RPMI8226 (cell line): ENCODE measurements around the gene PGRMC1.
"Not testable (repeated sequence)": the region's sequence is repeated elsewhere in the genome, so short reads cannot be mapped to it uniquely, and the experiment has no call there.

ENCODE experiments used
- DNase-seq: peaks from one replicate; pipeline ENCODE4 v3.0.0-alpha.2; 2015

The PGRMC1 gene

GRCh38 chrX:119235872-119236622 lies at the start of gene PGRMC1:
TSS of gene PGRMC1 (plus strand) at chrX:119236285. CDS start at chrX:119236364, 79 bp downstream.
- peak; percentile 84 for DNase-seq

DNA sequence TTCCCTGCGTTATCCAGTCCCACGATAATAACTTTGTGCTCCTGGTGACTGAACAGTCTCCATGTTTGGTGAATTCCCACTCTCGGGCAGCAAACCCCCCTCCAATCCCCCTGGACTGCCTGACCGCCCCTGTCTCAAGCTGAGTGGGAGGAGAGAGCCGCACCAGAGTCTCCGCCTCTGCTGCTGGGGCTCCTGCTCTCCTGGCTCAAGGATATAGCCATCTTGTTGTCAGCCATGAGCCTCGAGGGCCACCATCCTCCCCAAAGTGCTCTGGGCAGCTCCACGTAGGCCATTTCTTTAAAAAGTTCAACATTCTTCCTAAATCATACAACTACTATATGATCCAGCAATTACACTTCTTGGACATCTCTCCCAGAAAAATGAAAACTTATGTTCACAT lies 49.3 kb upstream of the PGRMC1 start:
- no peak for DNase-seq

DNA sequence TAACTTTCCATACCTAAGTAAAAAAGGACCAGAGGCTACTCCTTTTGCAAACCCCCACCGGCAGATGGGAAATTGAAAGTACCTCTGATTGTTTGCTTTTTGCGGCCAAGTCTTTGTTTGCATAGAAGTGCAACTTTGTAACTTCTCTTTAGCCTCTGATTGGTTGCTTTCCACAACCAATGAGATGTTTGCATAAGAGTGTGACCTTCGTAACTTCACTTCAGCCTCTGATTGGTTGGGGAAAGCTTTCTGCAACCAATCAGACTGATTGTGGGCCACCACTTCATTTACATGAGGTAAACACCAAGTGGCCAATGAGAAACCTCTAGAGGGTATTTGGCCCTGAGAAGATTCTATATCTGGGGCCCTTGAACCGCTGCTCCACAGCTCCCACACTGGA lies 48.8 kb upstream of the PGRMC1 start:
- DNase-seq = no peak

GRCh38 chrX:119189115-119189514 lies 47.0 kb upstream of the PGRMC1 start:
- DNase-seq = no peak

DNA sequence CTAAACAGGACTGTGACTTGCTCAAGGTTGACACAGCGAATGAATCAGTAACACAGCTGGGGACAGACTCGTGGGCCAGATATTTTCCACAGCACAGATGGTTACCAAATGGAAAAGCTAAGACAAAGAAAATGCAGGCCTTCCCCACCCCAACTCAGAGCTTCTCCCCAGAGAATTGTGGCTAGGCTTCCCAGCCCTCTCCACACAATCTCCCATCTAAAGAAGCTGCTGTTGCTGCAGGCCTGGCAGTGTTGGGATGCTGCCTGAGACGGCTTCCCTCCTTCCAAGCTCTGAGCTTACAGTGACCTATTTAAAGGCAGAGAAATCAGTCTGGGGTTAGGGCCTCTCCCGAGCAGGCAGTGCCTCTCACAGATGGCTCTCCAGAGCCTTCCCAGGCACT lies 46.5 kb upstream of the PGRMC1 start:
- no peak for DNase-seq

DNA sequence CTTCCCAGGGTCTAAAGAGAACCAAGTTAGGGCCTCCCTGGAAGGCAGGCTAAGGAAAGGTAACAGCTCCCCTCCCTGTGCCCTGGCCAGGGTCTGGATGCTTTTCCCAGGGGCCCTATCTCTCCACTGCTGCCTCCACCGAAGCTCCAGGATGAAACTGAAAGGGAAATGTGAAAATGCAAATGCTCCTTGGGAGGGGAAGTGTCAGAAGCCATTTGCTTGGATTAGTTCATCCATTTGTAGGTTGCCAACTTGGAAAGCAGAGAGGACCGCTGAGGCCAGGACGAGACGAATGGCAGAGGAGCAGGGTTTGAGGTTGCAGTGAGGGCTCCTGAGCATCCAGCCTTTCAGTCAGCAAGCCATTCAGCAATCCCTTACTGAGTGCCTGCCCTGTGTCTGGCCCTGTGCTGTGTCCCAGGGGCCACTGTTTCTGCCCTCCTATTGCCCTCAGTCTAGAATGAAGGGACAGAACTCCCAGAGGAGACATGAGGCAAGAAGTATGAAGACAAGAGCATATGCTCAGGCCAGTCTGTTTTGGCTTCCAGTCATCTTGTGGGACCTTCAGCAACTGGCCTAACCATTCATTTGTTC lies 45.9 kb upstream of the PGRMC1 start:
- DNase-seq = no peak

- DNase-seq = no peak
Observed at GRCh38 chrX:119190831-119191230, 45.3 kb upstream of the PGRMC1 start.

GRCh38 chrX:119194621-119195020 lies 41.5 kb upstream of the PGRMC1 start:
- no peak for DNase-seq

- no peak for DNase-seq
Observed at GRCh38 chrX:119201570-119201969, 34.5 kb upstream of the PGRMC1 start.

- DNase-seq = no peak
Observed at GRCh38 chrX:119206203-119206602, 29.9 kb upstream of the PGRMC1 start.

DNA sequence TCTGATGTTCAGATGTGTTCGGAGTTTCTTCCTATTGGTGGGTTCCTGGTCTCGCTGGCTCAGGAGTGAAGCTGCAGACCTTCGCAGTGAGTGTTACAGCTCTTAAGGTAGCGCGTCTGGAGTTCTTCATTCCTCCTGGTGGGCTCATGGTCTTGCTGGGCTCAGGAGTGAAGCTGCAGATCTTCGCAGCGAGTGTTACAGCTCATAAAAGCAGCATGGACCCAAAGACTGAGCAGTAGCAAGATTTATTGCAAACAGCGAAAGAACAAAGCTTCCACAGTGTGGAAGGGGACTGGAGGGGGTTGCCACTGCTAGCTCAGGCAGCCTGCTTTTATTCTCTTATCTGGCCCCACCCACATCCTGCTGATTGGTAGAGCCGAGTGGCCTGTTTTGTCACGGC lies 28.6 kb upstream of the PGRMC1 start:
- DNase-seq = not testable (repeated sequence)

DNA sequence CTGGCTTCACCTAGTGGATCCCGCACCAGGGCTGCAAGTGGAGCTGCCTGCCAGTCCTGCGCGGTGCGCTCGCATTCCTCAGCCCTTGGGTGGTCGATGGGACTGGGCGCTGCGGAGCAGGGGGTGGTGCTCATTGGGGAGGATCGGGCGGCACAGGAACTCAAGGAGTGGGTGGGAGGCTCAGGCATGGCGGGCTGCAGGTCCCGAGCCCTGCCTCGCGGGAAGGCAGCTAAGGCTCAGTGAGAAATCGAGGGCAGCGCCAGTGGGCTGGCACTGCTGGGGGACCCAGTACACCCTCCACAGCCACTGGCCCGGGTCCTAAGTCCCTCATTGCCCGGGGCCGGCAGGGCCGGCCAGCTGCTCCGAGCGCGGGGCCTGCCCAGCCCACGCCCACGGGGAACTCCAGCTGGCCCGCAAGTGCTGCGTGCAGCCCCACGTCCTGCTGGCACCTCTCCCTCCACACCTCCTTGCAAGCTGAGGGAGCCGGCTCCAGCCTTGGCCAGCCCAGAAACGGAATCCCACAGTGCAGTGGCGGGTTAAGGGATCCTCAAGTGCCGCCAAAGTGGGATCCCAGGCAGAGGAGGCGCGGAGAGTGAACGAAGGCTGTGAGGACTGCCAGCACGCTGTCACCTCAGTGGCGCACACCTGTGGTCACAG lies 27.6 kb upstream of the PGRMC1 start:
- DNase-seq = no peak

DNA sequence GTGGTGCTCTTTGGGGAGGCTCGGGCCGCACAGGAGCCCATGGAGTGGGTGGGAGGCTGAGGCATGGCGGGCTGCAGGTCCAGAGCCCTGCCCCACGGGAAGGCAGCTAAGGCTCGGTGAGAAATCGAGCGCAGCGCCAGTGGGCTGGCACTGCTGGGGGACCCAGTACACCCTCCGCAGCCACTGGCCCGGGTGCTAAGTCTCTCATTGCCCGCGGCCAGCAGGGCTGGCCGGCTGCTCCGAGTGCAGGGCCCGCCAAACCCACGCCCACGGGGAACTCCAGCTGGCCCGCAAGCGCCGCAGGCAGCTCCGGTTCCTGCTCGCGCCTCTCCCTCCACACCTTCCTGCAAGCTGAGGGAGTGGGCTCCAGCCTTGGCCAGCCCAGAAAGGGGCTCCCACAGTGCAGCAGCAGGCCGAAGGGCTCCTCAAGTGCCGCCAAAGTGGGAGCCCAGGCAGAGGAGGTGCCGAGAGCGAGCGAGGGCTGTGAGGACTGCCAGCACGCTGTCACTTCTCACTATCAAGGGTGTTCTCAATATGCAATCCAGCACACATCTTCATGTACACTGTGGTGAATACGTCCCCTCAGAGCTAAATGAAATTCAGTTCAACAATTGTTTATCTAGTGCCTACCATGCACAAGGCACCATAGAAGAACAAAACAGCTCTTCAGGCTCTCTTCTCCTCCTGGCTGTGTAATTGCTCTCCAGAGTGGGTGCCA lies 25.0 kb upstream of the PGRMC1 start:
- DNase-seq = not testable (repeated sequence)

DNA sequence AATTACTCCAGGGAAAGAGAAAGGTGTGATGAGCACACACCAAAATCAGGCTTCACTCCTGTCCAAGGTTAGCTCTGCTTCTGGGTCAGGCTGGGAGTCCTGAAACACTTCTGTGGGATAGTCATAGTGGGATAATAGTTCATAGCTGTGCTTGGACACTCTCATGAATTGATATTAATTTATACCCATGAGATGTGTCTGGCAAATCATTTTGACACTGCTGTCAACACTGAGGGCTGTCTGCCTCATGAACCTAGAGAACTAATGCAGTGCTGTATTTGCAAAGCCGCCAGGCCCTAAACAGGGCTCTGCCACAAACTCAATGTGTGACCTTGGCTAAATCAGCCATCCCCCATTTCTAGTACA lies 24.5 kb upstream of the PGRMC1 start:
- no peak for DNase-seq

DNA sequence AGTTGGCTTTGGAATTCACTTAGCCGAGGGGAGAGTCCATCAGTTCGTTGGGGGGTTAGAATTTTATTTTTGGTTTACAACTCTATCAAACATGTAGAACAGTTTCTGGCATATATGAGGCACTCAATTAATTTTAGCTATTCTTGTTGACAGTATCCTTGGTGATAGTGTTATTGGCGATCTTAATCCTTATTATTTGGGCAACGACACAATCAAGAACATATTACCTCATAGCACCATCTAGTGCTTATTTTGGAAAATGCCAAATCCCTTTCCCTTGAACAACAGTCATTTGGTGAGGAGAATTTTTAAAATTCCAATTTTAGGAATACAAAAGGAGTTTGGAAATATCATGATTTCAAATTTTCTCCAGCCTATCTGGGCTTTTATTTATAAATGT lies 17.9 kb upstream of the PGRMC1 start:
- no peak for DNase-seq

GRCh38 chrX:119222932-119223331 lies 13.2 kb upstream of the PGRMC1 start:
- no peak for DNase-seq

GRCh38 chrX:119223783-119224182 lies 12.3 kb upstream of the PGRMC1 start:
- no peak for DNase-seq

GRCh38 chrX:119226446-119226845 lies 9.6 kb upstream of the PGRMC1 start:
- no peak for DNase-seq

DNA sequence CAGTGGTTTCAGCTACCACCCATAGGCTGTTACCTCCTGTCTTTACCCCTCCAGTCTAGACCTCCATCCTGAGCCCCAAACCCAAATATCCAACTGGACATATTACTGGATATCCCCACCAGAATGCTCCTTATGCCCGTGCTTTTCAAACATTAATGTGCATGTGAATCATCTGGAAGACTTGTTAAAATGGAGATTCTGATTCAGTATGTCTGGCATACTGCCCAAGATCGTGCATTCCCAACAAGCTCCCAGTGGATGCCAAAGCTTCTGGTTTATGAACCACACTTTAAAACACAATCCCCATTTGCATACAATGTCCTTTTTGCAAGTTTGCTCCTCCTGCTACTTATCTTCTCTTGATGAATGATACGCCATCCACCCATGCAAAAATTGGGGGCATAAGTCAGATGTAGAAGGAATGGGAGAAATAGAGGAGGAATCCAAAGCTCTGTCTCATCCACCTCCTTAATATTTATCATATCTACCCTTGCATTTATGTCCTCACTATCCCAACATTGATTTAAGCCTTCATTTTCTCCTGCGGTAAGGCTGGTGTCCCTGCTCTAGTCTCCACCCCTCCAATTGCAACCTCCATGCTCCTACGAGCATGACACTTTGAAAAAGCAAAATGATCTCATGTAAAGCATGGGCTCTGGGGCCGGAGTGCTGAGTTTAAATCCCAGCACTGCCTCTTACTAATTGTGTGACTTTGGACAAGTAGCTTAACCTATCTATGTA lies 7.4 kb upstream of the PGRMC1 start:
- DNase-seq = no peak

DNA sequence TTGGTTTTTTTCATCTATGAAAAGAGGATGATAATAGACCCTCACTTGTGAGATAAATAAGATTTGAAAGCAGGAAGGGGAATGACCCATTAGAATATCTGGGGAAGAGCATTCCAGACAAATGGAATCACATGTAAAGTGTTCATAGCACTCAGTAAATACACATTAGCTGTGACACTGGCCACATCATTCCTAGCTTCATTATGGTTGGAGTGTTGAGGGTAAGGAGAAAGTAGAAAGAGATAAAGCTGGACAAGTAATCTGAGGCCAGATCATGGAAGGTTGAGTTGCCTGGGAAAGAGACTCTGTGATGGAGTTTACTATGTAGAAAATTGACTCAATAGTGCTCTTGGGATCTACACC lies 6.9 kb upstream of the PGRMC1 start:
- DNase-seq = no peak

- DNase-seq = peak; percentile 73
Observed at GRCh38 chrX:119230850-119231249, 5.2 kb upstream of the PGRMC1 start.

DNA sequence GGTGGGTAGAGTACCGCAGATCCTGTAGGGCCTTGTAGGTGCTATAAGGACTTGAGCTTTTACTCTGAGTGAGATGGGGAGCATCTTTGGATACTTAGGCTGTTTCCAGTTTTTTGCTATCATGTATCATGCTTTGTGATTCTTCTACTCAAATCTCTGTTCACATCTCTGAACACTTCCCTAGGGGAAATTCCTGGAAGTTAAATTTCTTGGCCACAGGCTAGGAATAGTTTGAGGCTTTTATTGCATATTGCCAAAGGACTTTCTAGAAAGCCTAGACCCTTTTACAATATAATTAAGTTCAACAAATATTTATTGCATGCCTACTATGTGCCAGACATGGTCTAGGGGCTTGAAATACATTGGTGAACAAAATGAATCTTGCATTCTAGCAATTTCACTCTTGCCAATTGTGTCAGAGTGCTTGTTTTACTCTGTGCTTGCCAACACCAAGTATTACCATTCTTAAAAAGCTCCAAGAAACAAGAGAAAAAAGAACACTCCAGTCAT lies 4.1 kb upstream of the PGRMC1 start:
- no peak for DNase-seq

GRCh38 chrX:119235051-119235511 lies 1.0 kb upstream of the PGRMC1 start:
- no peak for DNase-seq
